Neutrophil (primary cell): Measurements from ENCODE around the gene CROT.

Experiments used
- H3K27ac ChIP-seq: fragments of 200-600 bp; sonication (generic); 2 replicates; pipeline ENCODE4 v1.5.1; 2016; ENCODE audit warnings: mild to moderate bottlenecking, moderate library complexity
- H3K27me3 ChIP-seq: fragments of 200-600 bp; sonication (generic); 2 replicates; pipeline ENCODE4 v1.6.0; 2016; ENCODE audit warnings: mild to moderate bottlenecking
- H3K36me3 ChIP-seq: fragments of 200-600 bp; sonication (generic); 2 replicates; pipeline ENCODE4 v1.5.1; 2017
- H3K4me1 ChIP-seq, 2 experiments: fragments of 200-600 bp in 1 of 2; sonication (generic) in 1 of 2; 1 replicate in 1 of 2; 2 replicates in 1 of 2; pipeline versions ENCODE4 v1.5.1 to v1.6.1; 2013 to 2016; ENCODE audit warnings: low read depth in 1 of 2, low read length in 1 of 2, mild to moderate bottlenecking in 1 of 2, moderate library complexity in 1 of 2; ENCODE audit not compliant: control insufficient read depth in 1 of 2, insufficient read depth in 1 of 2
- H3K4me3 ChIP-seq, 2 experiments: fragments of 200-600 bp in 1 of 2; sonication (generic) in 1 of 2; 1 replicate in 1 of 2; 2 replicates in 1 of 2; pipeline ENCODE4 v1.5.1; 2013 to 2016; ENCODE audit warnings: low read depth in 1 of 2, low read length in 1 of 2, mild to moderate bottlenecking in 1 of 2, moderate library complexity in 1 of 2
- H3K9me3 ChIP-seq: fragments of 200-600 bp; sonication (generic); 2 replicates; pipeline ENCODE4 v1.5.1; 2016
- CTCF ChIP-seq: fragments of 200-600 bp; sonication (generic); IDR thresholded peaks from 2 replicates; pipeline ENCODE4 v1.5.1; 2016; ENCODE audit warnings: antibody characterized with exemption

Gene CROT

GRCh38 chr7:87345962-87346371 is 503 bp downstream of the CROT start:
- Histone ChIP-seq H3K4me3 (peak overlapping the region; percentile 62 to 72), H3K27me3 (no peaks in the 10 kb centered on the region), H3K27ac (peak overlapping the region; percentile 73), H3K9me3 (no peaks in the 10 kb centered on the region), H3K36me3 (no peaks in the 10 kb centered on the region), H3K4me1 (peaks cover 13 to 14% of the 10 kb centered on the region in 2 experiments)
- TF ChIP-seq CTCF = no peak

GRCh38 chr7:87347207-87347606 is 1.7 kb downstream of the CROT start:
- no peak overlapping the region for H3K4me3 ChIP-seq
- no peaks in the 10 kb centered on the region for H3K27me3 ChIP-seq
- no peaks in the 10 kb centered on the region for H3K9me3 ChIP-seq
- no peak overlapping the region for H3K27ac ChIP-seq
- no peak for TF ChIP-seq CTCF
- peaks cover 13 to 14% of the 10 kb centered on the region in 2 experiments for H3K4me1 ChIP-seq
- H3K36me3 ChIP-seq = no peaks in the 10 kb centered on the region

GRCh38 chr7:87347664-87348063 is 2.2 kb downstream of the CROT start:
- Histone ChIP-seq H3K36me3 (no peaks in the 10 kb centered on the region), H3K4me3 (no peak overlapping the region)
- TF ChIP-seq CTCF = no peak

GRCh38 chr7:87354749-87355148 is 9.3 kb downstream of the CROT start:
- no peak for TF ChIP-seq CTCF
- no peaks in the 10 kb centered on the region for H3K4me1 ChIP-seq
- no peak overlapping the region for H3K4me3 ChIP-seq
- H3K36me3 ChIP-seq = no peaks in the 10 kb centered on the region
- H3K9me3 ChIP-seq = peaks cover 4% of the 10 kb centered on the region
- H3K27ac ChIP-seq = no peak overlapping the region
- H3K27me3 ChIP-seq = no peaks in the 10 kb centered on the region

More at GRCh38 chr7:87347664-87348063, 2.2 kb downstream of the CROT start:
- Histone ChIP-seq H3K9me3 (no peaks in the 10 kb centered on the region), H3K27ac (no peak overlapping the region), H3K27me3 (no peaks in the 10 kb centered on the region), H3K4me1 (peaks cover 13 to 14% of the 10 kb centered on the region in 2 experiments)

GRCh38 chr7:87356448-87356847 is 11.0 kb downstream of the CROT start:
- Histone ChIP-seq H3K4me3 (no peak overlapping the region), H3K9me3 (peaks cover 4% of the 10 kb centered on the region), H3K27me3 (no peaks in the 10 kb centered on the region), H3K36me3 (no peaks in the 10 kb centered on the region), H3K27ac (no peak overlapping the region), H3K4me1 (no peaks in the 10 kb centered on the region)
- TF ChIP-seq CTCF = no peak

- Histone ChIP-seq H3K4me3 (no peak overlapping the region), H3K9me3 (peaks cover 4% of the 10 kb centered on the region), H3K27me3 (no peaks in the 10 kb centered on the region), H3K27ac (no peak overlapping the region), H3K36me3 (no peaks in the 10 kb centered on the region), H3K4me1 (no peaks in the 10 kb centered on the region)
- no peak for TF ChIP-seq CTCF
Observed at GRCh38 chr7:87359366-87359765, 13.9 kb downstream of the CROT start.
